HG02759 (cell line): ENCODE measurements around the gene ORM2.

ENCODE experiments used
- ATAC-seq: cut with Tn5 transposase; IDR thresholded peaks from one replicate; pipeline ENCODE4 v1.9.1; 2021; ENCODE audit warnings: mild to moderate bottlenecking, moderate library complexity; ENCODE audit not compliant: unreplicated experiment

Gene ORM2

GRCh38 chr9:114369216-114370130 lies 39.8 kb downstream of the ORM2 start:
- ATAC-seq = no peak

- ATAC-seq = no peak
These were observed 40.7 kb downstream of the ORM2 start for GRCh38 chr9:114370251-114370967.

- ATAC-seq = no peak
These were observed 41.3 kb downstream of the ORM2 start for GRCh38 chr9:114370968-114371320.

GRCh38 chr9:114371343-114371944 lies 41.8 kb downstream of the ORM2 start:
- ATAC-seq = no peak

GRCh38 chr9:114371973-114372917 lies 42.6 kb downstream of the ORM2 start:
- ATAC-seq = no peak

- peak; percentile 97 for ATAC-seq
These were observed 43.3 kb downstream of the ORM2 start for GRCh38 chr9:114372921-114373448.

GRCh38 chr9:114373960-114374730 lies 44.5 kb downstream of the ORM2 start:
- no peak for ATAC-seq

GRCh38 chr9:114374936-114375335 lies 45.3 kb downstream of the ORM2 start:
- no peak for ATAC-seq

GRCh38 chr9:114375386-114376175 lies 45.9 kb downstream of the ORM2 start:
- no peak for ATAC-seq

- ATAC-seq = no peak
These were observed 47.1 kb downstream of the ORM2 start for GRCh38 chr9:114376586-114377445.

- no peak for ATAC-seq
These were observed 48.3 kb downstream of the ORM2 start for GRCh38 chr9:114378016-114378415.

- ATAC-seq = no peak
These were observed 49.2 kb downstream of the ORM2 start for GRCh38 chr9:114378883-114379282.
